Ishikawa (cell line): ENCODE measurements around the gene USH1C.

Experiments used
- CEBPB ChIP-seq: IDR thresholded peaks from 2 replicates; pipeline ENCODE4 v1.6.1; 2012
- CREB1 ChIP-seq: IDR thresholded peaks from 2 replicates; pipeline ENCODE4 v1.6.1; 2012; ENCODE audit warnings: low read depth
- EGR1 ChIP-seq: IDR thresholded peaks from 2 replicates; pipeline ENCODE4 v1.6.1; 2012
- EP300 ChIP-seq: IDR thresholded peaks from 2 replicates; pipeline ENCODE4 v1.6.1; 2012; ENCODE audit warnings: borderline replicate concordance
- FOXM1 ChIP-seq: IDR thresholded peaks from 2 replicates; pipeline ENCODE4 v1.6.1; 2012; ENCODE audit warnings: low read depth, borderline replicate concordance
- MAX ChIP-seq: IDR thresholded peaks from 2 replicates; pipeline ENCODE4 v1.6.1; 2012
- NFIC ChIP-seq: IDR thresholded peaks from 2 replicates; pipeline ENCODE4 v1.6.1; 2012
- RAD21 ChIP-seq: IDR thresholded peaks from 2 replicates; pipeline ENCODE4 v1.6.1; 2012; ENCODE audit warnings: low read depth
- REST ChIP-seq: IDR thresholded peaks from 2 replicates; pipeline ENCODE4 v1.6.1; 2012; ENCODE audit warnings: low read depth, mild to moderate bottlenecking
- TAF1 ChIP-seq: IDR thresholded peaks from 2 replicates; pipeline ENCODE4 v1.6.1; 2012; ENCODE audit warnings: low read depth, mild to moderate bottlenecking
- TCF12 ChIP-seq: IDR thresholded peaks from 2 replicates; pipeline ENCODE4 v1.6.1; 2012; ENCODE audit warnings: low read depth
- TEAD4 ChIP-seq: IDR thresholded peaks from 2 replicates; pipeline ENCODE4 v1.6.1; 2012
- USF1 ChIP-seq: IDR thresholded peaks from 2 replicates; pipeline ENCODE4 v1.6.1; 2012
- YY1 ChIP-seq: IDR thresholded peaks from 2 replicates; pipeline ENCODE4 v1.6.1; 2012; ENCODE audit warnings: low read depth
- ZBTB7A ChIP-seq: IDR thresholded peaks from 2 replicates; pipeline ENCODE4 v1.6.1; 2012; ENCODE audit warnings: low read depth

Gene USH1C

GRCh38 chr11:17528181-17528691 lies 16.0 kb downstream of the USH1C start:
- no peak for TF ChIP-seq TAF1
- TF ChIP-seq TCF12: no peak
- peak; percentile 76 for TF ChIP-seq RAD21

GRCh38 chr11:17527628-17527995 lies 16.6 kb downstream of the USH1C start:
- TF ChIP-seq YY1 (no peak), USF1 (no peak), EP300 (no peak), FOXM1 (no peak), ZBTB7A (no peak), TAF1 (no peak), TCF12 (no peak), EGR1 (no peak), REST (no peak), CEBPB (no peak), NFIC (no peak), TEAD4 (no peak), CREB1 (no peak), RAD21 (no peak), MAX (no peak)

- no peak for TF ChIP-seq YY1
- no peak for TF ChIP-seq RAD21
- TF ChIP-seq CEBPB: no peak
- TF ChIP-seq MAX: no peak
- no peak for TF ChIP-seq FOXM1
- TF ChIP-seq EGR1: no peak
- no peak for TF ChIP-seq CREB1
- no peak for TF ChIP-seq TEAD4
These were observed 17.1 kb downstream of the USH1C start for GRCh38 chr11:17526931-17527627.

- no peak for TF ChIP-seq TAF1
- no peak for TF ChIP-seq CREB1
- TF ChIP-seq CEBPB: no peak
- no peak for TF ChIP-seq REST
- TF ChIP-seq TEAD4: no peak
- TF ChIP-seq EGR1: no peak
- TF ChIP-seq MAX: no peak
These were observed 17.9 kb downstream of the USH1C start for GRCh38 chr11:17526326-17526725.

- TF ChIP-seq NFIC (no peak), ZBTB7A (no peak), REST (no peak), TAF1 (no peak), TEAD4 (no peak)
These were observed 18.6 kb downstream of the USH1C start for GRCh38 chr11:17525570-17525969.
